Effector CD8-positive, alpha-beta T cell (primary cell): ENCODE results near the gene TTC1.
A peak's percentile ranks its signal among the peaks of the same experiment; 100 is the strongest.
"Not testable (repeated sequence)": the region's sequence is repeated elsewhere in the genome, so short reads cannot be mapped to it uniquely, and the experiment has no call there.

Experiments
- DNase-seq: peaks from one replicate; lab custom pipeline; 2025; lab: John Stamatoyannopoulos, UW

TTC1 gene

DNA sequence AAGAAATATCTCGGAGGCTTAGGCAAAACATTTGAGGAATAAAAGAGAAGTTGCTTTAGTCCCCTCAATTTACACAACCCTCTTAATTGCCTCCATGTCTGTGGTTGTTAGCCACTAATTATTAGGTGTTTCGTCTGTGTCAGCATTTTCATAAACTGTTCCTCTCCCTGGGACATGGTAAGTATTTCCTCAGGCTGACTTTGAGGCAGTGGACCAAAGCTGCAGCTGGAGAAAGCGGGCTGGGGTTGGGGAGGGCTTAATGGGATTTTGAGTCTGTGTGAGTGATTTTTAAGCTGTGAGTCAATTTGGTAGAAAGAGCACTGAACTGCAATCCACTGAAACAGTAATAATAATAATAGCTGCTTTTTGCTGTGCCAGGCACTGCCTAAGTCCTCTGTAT lies 13.0 kb upstream of the TTC1 start:
- DNase-seq, result no peak

DNA sequence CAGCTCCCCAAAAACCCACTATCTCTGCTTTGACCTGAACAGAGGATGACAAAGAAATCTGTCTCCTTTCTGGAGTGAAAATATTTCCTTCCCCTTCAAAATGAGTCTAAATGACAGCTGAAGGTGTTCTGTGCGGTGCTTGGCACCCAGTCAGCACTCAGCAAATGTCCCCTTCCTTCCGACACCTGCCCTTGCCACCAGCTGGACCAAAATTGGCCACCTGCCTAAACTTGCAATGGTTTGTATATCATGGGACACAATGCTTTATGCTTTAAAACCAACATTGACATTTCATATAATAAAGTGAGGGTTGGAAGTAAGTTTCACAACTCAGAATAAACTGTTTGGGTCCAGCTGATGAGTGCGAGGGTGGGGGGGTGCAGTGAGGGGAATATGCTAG lies 7.5 kb upstream of the TTC1 start:
- no peak for DNase-seq

DNA sequence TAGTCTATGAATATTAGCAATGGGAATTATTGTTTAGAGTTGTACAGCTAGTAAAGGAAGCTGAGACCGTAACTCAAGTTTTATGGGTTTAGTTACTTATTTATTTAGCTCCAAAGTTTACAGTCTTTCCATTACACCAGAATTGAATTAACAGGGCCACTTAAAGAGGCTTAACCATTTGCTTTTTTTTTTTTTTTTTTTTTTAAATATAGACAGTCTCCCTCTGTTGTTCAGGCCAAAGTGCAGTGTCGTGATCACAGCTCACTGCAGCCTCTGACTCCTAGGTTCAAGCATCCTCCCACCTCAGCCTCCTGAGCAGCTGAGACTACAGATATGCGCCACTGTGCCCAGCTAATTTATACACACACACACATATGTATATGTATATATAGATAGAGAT lies 1.4 kb upstream of the TTC1 start:
- DNase-seq, result no peak

DNA sequence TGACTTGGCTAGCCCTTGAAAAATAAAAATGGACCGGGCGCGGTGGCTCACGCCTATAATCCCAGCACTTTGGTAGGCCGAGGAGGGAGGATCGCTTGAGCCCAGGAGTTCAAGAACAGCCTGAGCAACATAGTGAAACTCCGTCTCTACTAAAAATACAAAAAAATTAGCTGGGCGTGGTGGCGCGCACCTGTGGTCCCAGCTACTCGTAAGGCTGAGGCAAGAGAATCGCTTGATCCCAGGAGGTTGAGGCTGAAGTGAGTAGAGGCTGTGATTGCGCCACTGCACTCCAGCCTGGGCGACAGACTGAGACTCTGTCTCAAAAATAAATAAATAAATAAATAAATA lies 436 bp upstream of the TTC1 start:
- not testable (repeated sequence) for DNase-seq

DNA sequence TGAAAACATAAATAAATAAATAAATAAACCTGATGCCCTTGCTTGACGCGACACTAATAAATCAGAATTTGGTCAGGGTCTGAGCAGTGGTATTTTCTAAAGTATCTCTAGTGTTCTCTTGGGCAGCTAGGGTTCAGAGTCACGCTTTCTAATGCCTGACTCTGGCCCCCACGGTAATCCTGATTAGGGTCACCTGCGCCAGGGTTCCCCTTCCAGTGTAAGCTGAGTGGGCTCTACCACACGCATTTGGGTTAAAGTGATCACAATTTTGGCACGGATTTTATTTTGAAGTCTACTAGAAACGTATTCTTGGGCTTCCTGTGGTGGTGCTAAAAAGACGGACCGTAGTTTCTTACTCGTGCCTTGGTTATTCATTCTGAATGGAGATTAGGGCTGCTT lies 651 bp downstream of the TTC1 start:
- no peak for DNase-seq

- no peak for DNase-seq
These were observed 2.5 kb downstream of the TTC1 start for GRCh38 chr5:160011471-160011870.

DNA sequence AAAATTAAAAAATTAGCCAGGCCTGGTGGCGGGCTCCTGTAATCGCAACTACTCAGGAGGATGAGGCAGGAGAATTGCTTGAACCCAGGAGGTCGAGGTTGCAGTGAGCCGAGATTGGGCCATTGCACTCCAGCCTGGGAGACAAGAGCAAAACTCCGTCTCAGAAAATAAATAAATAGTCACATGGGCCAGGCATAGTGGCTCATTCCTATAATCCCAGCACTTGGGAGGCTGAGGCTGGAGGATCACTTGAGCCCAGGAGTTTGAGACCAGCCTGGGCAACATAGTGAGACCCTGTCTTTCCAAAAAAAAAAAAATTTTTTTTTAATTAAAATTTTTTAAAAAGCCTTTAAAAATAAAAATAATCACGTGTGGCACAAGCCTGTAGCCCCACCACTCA lies 5.3 kb downstream of the TTC1 start:
- DNase-seq, result not testable (repeated sequence)

- no peak for DNase-seq
These were observed 10.1 kb downstream of the TTC1 start for GRCh38 chr5:160018945-160019625.

GRCh38 chr5:160020266-160020770 lies 11.4 kb downstream of the TTC1 start:
- DNase-seq, result no peak

DNA sequence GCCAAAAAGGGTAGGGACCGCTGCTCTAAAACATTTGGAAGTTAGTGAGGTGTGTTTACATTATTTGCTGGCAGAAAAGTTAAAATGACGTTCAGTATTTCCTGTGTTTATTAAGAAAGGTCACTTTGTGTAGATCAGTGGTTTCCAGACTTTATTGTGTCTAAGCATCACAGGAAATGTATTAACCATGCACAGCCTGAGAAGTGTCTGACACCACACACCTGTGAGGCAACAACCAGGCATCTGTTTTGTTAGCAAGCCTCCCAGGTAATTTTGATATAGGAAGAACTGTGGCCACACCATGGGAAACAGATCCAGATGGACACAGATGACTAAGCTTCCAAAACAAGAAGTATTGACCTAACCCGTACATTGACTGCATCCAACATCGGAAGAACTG lies 12.0 kb downstream of the TTC1 start:
- DNase-seq, result no peak

- DNase-seq, result peak; percentile 27
These were observed 13.0 kb downstream of the TTC1 start for GRCh38 chr5:160021831-160022446.

GRCh38 chr5:160023007-160023907 lies 14.3 kb downstream of the TTC1 start:
- DNase-seq, result no peak

DNA sequence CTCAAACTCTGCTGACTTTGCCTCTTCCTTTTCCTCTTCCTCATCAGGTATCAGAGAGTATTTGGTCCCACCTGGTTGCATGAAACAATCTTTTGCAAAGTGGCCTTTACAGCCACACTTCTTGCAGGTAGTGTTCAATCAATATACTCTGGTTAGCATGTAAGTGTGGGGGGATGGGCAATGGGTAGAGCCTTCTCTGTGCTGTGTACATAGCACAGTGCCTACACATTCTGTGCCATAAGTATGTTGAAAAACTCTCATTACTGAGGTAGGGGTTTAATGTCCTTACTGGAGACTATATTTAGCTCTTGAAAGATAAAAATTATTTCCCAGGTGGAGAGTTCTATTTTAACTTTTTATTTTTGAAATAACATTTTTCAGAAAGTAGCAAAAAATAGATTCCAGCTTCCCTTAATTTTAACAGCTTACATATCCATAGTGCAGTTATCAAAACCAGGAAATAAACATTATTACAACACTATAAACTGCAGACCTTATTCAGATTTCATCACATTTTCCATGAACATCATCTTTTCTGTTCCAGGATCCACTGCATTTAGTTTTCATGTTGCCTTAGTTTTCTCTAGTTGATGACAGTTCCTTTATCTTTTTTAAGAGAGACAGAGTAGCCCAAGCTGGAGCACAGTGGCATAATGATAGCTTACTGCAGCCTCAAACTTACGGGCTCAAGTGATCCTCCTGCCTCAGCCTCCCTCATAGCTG lies 15.1 kb downstream of the TTC1 start:
- DNase-seq, result no peak

DNA sequence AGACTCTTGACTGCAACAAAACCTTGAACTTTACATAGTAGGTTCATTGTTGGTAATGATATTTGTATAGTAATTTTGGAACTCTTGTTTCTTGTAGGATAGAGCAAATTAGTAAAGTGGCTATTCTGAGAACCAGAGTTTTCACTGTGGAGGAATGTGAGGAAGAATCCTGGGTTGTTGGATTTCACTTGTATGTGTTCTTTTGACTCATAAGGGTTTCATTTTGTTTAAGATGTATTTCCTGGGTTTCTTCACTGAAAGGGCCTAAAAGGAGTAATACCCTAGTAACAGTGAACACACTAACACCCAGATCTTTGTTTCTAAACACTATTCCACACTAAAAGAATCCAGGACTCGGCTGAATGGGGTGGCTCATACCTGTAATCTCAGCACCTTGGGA lies 20.1 kb downstream of the TTC1 start:
- no peak for DNase-seq

- DNase-seq, result no peak
These were observed 20.7 kb downstream of the TTC1 start for GRCh38 chr5:160029540-160030139.

GRCh38 chr5:160030631-160031377 lies 21.9 kb downstream of the TTC1 start:
- no peak for DNase-seq

DNA sequence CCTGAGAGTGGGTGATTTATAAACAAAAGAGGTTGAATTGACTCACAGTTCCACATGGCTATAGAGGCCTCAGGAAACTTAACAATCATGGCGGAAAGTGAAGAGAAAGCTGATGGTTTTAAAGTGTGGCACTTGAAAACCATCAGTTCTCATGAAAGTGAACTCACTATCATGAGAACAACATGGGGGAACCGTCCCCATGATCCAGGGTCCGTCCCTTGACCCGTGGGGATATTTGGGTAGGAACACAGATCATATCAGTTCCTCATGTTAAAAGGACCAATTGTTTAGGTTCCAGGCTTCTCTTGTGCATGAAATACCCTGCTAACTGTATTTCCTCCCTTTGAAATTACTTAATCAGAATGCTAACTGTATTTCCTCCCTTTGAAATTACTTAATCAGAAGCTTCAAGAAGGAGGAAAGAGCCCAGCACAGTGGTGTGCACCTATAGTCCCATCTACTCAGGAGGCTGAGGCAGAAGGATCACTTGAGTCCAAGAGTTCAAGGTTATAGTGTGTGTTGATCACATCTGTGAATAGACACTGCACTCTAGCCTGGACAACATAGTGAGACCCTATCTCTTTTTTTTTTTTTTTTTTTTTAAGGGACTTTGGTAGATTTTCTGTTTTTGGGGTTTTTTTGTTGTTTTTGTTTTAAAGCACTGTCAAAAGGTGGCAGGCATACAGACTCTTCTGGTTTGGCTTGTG lies 24.8 kb downstream of the TTC1 start:
- no peak for DNase-seq

- no peak for DNase-seq
These were observed 27.3 kb downstream of the TTC1 start for GRCh38 chr5:160036243-160036642.

DNA sequence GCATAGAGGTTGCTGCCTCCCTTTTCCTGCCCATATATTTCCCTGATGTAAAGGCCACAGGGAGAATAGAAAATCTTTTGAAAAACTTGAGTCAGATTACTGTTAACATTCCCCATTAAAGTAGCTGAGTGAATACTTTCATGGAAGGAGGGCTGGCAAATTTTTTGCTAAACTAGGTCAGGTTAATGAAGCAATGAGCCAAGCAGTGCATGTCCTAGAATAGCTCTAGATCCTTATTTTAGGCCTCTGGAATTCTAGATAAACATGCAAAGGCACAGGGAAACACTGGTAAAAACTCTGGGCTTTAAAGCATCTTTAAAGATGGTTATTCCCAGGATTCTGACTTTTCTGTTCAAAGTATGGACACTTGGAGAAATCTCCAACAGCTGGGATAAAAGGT lies 27.9 kb downstream of the TTC1 start:
- DNase-seq, result no peak

DNA sequence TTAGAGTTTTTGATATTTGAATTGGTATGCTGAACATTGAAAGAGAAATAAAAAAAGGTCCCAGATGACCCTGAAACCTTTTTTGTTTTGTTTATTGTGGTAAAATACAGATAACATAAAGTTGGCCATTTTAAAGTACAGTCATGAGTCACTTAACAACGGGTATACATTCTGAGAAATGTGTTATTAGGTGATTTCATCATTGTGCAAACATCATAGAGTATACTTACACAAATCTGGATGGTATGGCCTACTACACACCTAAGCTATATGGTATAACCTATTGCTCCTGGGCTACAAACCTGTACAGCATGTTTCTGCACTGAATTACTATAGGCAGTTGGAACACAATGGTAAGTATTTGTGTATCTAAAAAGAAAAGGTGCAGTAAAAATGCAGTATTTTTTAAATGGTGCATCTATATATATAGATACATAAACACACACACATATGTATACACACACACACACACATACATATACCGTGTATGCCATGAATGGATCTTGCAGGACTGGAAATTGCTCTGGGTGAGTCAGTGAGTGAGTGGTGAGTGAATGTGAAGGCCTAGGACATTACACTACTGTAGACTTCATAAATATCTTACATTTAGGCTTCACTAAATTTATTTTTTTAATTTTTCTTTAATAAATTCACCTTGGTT lies 31.0 kb downstream of the TTC1 start:
- DNase-seq, result no peak
